Endothelial cell of umbilical vein (primary cell): ENCODE measurements around the gene CCDC138. TPM values are rescaled to one million over a fixed set of nuclear protein-coding genes. Genes with fewer than 3 reads are reported as not detected.

ENCODE experiments used
- BruUV-seq: library from RNA; stranded (reverse); fragments of 400-500 nt; replicated peaks from 2 replicates; lab custom pipeline; 2021; lab: Mats Ljungman, UMichigan
- CTCF ChIA-PET: fragments of 300-600, 350-600 bp; sonication (Branson Sonifier 250); formaldehyde crosslinking; loops from one replicate; lab custom pipeline; 2021; ENCODE audit warnings: antibody characterized with exemption, inconsistent platforms; lab: Charles Lee
- POLR2A ChIA-PET: fragments of 300-600, 350-600 bp; sonication (Branson Sonifier 250); formaldehyde crosslinking; loops from one replicate; lab custom pipeline; 2021; ENCODE audit warnings: antibody characterized with exemption, inconsistent platforms; lab: Charles Lee
- DNase-seq: peaks from one replicate; pipeline ENCODE4 v3.0.0-alpha.2; 2011; ENCODE audit warnings: low read depth, low spot score
- FAIRE-seq: peaks from 2 replicates; lab custom pipeline; 2011; peaks lifted over from hg19 to GRCh38; lab: Jason Lieb, UNC
- H2AFZ ChIP-seq: 2 replicates; pipeline ENCODE4 v1.6.0; 2012; ENCODE audit warnings: low read depth, low read length, control low read depth, inconsistent platforms
- H3K27ac ChIP-seq: 2 replicates; pipeline ENCODE4 v1.5.1; 2011; ENCODE audit warnings: low read depth, mild to moderate bottlenecking, control low read depth, low read length, moderate library complexity; ENCODE audit not compliant: insufficient read depth
- H3K27me3 ChIP-seq, 2 experiments: 2 replicates each; pipeline versions ENCODE4 v1.6.0 to v1.6.1; 2011; ENCODE audit warnings: low read length in 2 of 2, mixed read lengths in 1 of 2; ENCODE audit not compliant: control insufficient read depth in 2 of 2, insufficient read depth in 2 of 2
- H3K36me3 ChIP-seq, 2 experiments: 2 replicates in 1 of 2; 3 replicates in 1 of 2; pipeline ENCODE4 v1.5.1; 2011; ENCODE audit warnings: low read length in 2 of 2, mild to moderate bottlenecking in 1 of 2, moderate library complexity in 1 of 2; ENCODE audit not compliant: control insufficient read depth in 2 of 2, insufficient read depth in 2 of 2; ENCODE audit errors: extremely low read depth in 1 of 2
- H3K4me1 ChIP-seq: 3 replicates; pipeline ENCODE4 v1.5.1; 2011; ENCODE audit warnings: mild to moderate bottlenecking, low read length; ENCODE audit not compliant: control insufficient read depth, insufficient read depth; ENCODE audit errors: extremely low read depth
- H3K4me2 ChIP-seq: 2 replicates; pipeline ENCODE4 v1.6.1; 2011; ENCODE audit warnings: low read length, control low read depth, mixed read lengths; ENCODE audit not compliant: insufficient read depth
- H3K4me3 ChIP-seq, 3 experiments: fragments of 200-600 bp in 1 of 3; sonication (generic), shearing (Covaris generic) in 1 of 3; replicated peaks in 1 of 3; 2 replicates each; pipeline ENCODE4 v1.5.1; 2011 to 2016; ENCODE audit warnings: control low read depth in 3 of 3, low read length in 3 of 3, mild to moderate bottlenecking in 2 of 3, inconsistent platforms in 1 of 3, low read depth in 1 of 3, moderate library complexity in 1 of 3; ENCODE audit not compliant: insufficient read depth in 1 of 3
- H3K79me2 ChIP-seq: 2 replicates; pipeline ENCODE4 v1.6.0; 2012; ENCODE audit warnings: low read length, inconsistent platforms; ENCODE audit not compliant: control insufficient read depth, insufficient read depth
- H3K9ac ChIP-seq: replicated peaks from 2 replicates; pipeline ENCODE3; 2011; ENCODE audit warnings: low read length, control low read depth; ENCODE audit not compliant: insufficient read depth; ENCODE audit errors: extremely low read depth
- H3K9me1 ChIP-seq: replicated peaks from 3 replicates; pipeline ENCODE4 v1.6.0; 2011; ENCODE audit warnings: mild to moderate bottlenecking, low read length; ENCODE audit not compliant: control insufficient read depth, insufficient read depth; ENCODE audit errors: extremely low read depth
- H3K9me3 ChIP-seq: replicated peaks from 2 replicates; pipeline ENCODE4 v1.5.1; 2012; ENCODE audit warnings: low read length, inconsistent platforms; ENCODE audit not compliant: control insufficient read depth, insufficient read depth
- H4K20me1 ChIP-seq: replicated peaks from 2 replicates; pipeline ENCODE3; 2011; ENCODE audit warnings: mild to moderate bottlenecking, low read length; ENCODE audit not compliant: control insufficient read depth, insufficient read depth; ENCODE audit errors: extremely low read depth
- CTCF ChIP-seq, 2 donors: IDR thresholded peaks; 1 replicate in 1 of 2; 2 replicates in 1 of 2; pipeline ENCODE4 v1.5.1; 2011; ENCODE audit warnings: low read length in 2 of 2, mild to moderate bottlenecking in 2 of 2, moderate library complexity in 2 of 2, control low read depth in 1 of 2, inconsistent platforms in 1 of 2, low read depth in 1 of 2; ENCODE audit not compliant: insufficient read depth in 1 of 2; ENCODE audit errors: extremely low read depth in 1 of 2
- FOS ChIP-seq: IDR thresholded peaks from 2 replicates; pipeline ENCODE4 v1.6.1; 2011; ENCODE audit warnings: mild to moderate bottlenecking, low read length, moderate library complexity, borderline replicate concordance; ENCODE audit not compliant: insufficient read depth
- JUN ChIP-seq: IDR thresholded peaks from 2 replicates; pipeline ENCODE4 v1.6.1; 2011; ENCODE audit warnings: borderline replicate concordance, low read depth; ENCODE audit not compliant: insufficient read length, insufficient read depth
- MAX ChIP-seq: IDR thresholded peaks from 2 replicates; pipeline ENCODE4 v1.6.1; 2011; ENCODE audit not compliant: insufficient read depth, insufficient read length
- POLR2A ChIP-seq: IDR thresholded peaks from 2 replicates; pipeline ENCODE4 v1.6.1; 2012; ENCODE audit warnings: low read depth, mild to moderate bottlenecking, control low read depth, low read length
- dilution Hi-C: fragments of 300-500 bp; cut with MboI; formaldehyde crosslinking; loops from one replicate; pipeline ENCODE4 v1.15.0; 2019; ENCODE audit warnings: low sequenced_read_pairs; ENCODE audit not compliant: extremely low pct_ligation_motif_present
- intact Hi-C: fragments of 100-400 bp; cut with micrococcal nuclease; formaldehyde crosslinking; loops from one replicate; pipeline ENCODE4 v1.10.0; 2022
- polyA plus RNA-seq, 4 experiments: library from polyadenylated mRNA; depleted of rRNA in 3 of 4; stranded (reverse) in 3 of 4; unstranded in 1 of 4; fragments of >200 nt; gene quantifications; 2 replicates each; pipeline versions ENCODE4 v1.2.1 to v1.2.3, GENCODE V29; 2011 to 2012; ENCODE audit warnings: missing spikeins in 1 of 4
- total RNA-seq: library from RNA; stranded (reverse); gene quantifications from 2 replicates; pipeline ENCODE4 v1.2.3, GENCODE V29; 2021

CCDC138 gene
- total and polyA plus RNA-seq, 2 donors (not counting 3 experiments of a cell fraction or from before 2014, with no cell fraction given): 1.5 to 10.8 TPM

- Histone ChIP-seq H3K9ac (no peak overlapping the region), H3K4me1 (no peaks in the 10 kb centered on the region), H3K9me1 (no peaks in the 10 kb centered on the region), H3K79me2 (no peaks in the 10 kb centered on the region), H3K4me2 (no peak overlapping the region), H2AFZ (no peak overlapping the region), H4K20me1 (no peaks in the 10 kb centered on the region), H3K9me3 (no peaks in the 10 kb centered on the region), H3K4me3 (no peak overlapping the region), H3K27me3 (peaks cover 2 to 11% of the 10 kb centered on the region in 2 experiments), H3K36me3 (no peaks in the 10 kb centered on the region), H3K27ac (no peak overlapping the region)
- no TSS peak for BruUV-seq
- CTCF ChIA-PET: no interaction called here
- dilution Hi-C loops: no loop called here
- no peak for DNase-seq
- POLR2A ChIA-PET: interaction anchor here (0.7 kb wide), 1 partner anchor 10 kb away, joined by 3 read pairs; no protein-coding TSS in a partner anchor
- intact Hi-C loops: no loop called here
- TF ChIP-seq MAX (no peak), POLR2A (no peak), CTCF (IDR thresholded peaks at IDR 0.05; ENCODE audit: extremely low read depth in 1 of 2, insufficient read depth in 1 of 2, low read depth in 1 of 2, low read length in 2 of 2) (no peak), JUN (no peak), FOS (no peak)
- FAIRE-seq: no peak
Observed at GRCh38 chr2:108906403-108907077, 120.0 kb downstream of the CCDC138 start.
